Nucleus accumbens (tissue), 56 donors: ENCODE data around the gene NCEH1.
"Not testable (repeated sequence)": the region's sequence is repeated elsewhere in the genome, so short reads cannot be mapped to it uniquely, and the experiment has no call there.

Experiments used
- DNase-seq, 56 donors: peaks; one replicate each; lab custom pipeline; 2025; lab: John Stamatoyannopoulos, UW

NCEH1 gene

DNA sequence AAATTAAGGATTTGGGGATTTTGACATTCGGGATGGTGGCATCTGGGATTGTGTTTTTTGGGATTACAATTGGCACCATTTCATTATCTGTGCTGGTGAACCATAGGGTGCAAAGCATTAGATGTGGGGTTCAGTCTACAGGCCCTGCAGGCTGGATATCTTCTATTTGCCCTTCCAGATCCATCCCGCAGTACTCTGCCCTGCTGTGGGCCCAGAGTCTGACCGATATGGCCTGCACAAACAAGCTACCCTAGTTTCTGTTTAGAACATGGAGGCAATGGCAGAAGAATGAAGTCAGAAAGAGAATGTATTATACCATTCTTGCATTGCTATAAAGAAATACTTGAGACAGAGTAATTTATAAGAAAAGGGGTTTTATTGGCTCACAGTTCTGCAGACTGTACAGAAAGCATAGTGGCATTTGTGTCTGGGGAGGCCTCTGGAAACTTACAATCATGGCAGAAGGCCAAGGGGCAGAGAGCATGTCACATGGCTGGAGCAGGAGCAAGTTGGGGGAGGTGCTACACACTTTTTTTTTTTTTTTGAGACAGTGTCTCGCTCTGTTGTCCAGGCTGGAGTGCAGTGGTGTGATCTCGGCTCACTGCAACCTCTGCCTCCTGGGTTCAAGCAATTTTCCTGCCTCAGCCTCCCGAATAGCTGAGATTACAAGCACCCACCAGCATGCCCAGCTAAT is 93.7 kb downstream of the NCEH1 start:
- no peak for DNase-seq

DNA sequence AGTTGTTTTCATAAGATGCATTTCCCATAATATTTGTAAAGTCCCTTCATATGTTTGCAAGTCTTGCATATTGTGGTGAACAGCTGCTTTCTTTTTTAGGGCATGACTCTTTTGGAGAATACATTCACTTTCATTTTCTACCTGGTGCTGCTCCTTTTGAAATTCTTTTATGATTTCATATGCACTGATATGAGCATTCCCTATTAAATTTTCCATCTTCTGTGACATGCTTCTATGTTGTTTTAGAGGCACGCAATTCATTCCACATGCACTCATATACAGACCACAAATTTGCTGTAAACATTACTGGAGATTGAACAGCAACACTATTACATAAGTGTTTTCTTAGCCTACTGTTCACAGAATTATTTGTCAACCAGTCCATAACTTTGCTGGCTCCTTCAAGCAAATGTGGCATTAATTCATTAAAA is 94.8 kb downstream of the NCEH1 start:
- no peak for DNase-seq

DNA sequence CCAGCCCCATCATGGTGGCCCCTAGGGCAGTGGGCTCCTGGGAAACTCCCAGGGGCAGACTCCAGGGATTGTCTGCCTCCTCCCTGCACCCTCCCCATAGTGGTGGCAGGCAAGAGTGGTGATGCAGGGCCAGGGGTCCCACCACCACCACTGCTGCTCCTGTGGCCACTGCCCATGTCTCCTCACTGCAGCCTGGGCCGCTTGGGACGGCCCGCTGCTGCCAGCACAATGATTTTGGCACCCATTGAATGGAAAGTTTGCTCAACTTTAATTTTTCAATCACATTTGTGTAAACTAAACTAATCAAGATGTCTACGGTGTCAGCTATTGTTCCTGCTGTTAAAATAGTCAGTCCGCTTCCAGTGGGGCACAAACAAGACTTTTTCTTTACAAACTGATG is 95.6 kb downstream of the NCEH1 start:
- DNase-seq, result no peak

DNA sequence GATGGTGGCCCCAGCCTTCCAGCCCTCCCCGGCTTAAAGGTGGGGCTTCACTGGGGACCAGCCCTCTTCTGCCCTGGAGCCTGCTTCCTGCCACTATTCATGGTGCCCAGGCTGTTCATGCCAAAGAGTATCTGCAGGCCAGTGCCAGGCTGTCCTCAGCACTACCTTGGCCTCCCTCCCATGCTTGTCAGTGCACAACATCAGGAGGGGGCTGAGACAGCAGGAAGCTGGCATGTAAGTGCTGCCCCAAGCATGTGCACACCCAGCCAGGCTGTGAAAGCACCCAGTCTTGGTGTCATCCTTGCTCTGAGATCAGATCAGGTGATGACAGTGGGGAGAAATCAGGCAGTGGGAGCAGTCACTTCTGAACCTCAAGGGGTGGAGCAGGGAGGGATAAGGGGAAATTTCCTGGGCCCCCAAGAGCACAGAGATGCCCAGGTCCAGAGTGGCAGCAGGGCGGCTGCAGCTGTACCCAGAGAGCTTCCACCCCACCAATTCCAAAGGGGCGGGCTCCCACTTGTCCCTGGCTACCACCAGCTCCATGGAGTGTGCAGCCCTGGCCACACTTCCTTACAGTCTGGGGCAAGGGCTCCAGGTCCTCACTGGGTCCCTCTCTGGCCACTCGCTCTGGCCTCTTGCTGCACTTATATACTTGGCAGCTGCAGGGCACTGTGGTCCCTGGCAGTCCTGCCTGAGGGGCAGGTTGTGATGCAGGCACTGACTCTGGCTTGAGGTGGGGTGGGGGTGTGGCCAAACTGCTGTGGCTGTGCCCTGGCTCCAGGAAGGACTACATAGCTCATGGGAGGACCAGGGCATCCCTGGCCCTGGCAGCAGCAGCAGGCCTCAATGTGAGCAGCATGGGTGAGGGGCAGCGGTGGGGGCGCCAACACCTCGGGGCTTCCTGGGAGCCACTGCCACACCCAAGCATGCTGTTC is 96.3 kb downstream of the NCEH1 start:
- no peak for DNase-seq

DNA sequence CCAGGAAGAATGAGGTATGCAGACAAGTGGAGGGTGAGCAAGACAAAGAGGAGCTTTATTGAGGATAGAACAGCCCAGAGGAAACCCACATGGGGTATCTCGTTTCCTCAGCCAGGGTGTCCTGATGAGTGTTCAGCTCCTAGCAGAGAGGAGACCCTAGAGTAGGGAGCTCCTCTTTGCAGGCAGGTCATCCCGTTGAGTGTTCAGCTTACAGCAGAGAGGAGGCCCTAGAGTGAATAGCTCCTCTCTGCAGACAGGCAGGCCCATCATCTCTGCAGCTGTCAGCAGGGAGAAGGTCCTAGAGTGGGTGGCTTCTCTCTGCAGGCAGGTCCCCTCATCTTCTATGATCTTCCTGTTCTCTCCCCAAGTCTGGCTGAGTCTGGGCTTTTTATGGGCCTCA is 97.0 kb downstream of the NCEH1 start:
- DNase-seq, result no peak

DNA sequence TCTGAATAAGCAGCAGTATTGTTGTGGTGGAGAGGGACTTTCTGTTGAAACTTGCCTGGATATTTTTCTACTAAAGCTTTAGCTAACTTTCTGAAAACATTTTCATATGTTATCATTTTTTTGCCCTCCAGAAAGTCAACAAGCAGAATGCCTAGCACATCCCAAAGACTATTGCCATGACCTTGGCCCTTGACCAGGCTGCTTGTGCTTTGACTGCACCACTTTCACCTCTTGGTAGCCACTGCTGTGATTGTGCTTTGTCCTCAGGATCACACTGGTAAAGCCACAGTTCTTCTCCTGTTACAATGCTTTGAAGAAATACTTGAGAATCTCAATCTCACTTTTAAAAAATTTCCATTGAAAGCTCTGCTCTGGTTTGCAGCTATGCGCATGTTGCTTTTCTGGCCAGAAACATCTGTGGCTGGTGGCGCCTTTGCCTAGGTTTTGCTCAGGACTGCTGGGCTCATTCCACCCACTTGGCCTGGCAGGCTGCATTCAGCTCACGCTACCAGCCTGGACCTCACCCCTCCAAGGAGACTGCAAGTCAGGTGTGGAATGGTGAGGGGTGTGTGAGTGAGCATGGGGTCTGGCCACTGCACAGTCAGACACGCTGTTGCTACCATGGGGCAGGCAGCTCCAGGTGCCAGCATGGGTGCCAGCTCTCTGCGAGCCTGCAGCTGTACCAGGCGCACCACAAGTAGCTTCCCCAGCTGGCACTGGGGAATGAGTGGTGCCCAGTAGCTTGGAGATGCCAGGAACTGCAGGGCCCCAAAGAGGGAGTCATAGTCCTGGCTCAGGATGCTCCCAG is 97.8 kb downstream of the NCEH1 start:
- DNase-seq, result no peak

DNA sequence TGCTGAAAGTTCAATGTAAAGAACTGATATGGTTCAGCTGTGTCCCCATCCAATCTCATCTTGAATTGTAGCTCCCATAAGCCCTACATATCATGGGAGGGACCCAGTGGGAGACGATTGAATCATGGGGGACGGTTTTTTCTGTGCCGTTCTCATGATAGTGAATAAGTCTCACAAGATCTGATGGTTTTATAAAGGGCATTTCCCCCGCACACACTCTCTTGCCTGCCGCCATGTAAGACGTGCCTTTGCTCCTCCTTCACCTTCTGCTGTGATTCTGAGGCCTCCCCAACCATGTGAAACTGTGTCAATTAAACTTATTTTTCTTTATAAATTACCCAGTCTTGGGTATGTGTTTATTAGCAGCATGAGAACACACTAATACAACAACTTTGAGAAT is 101.1 kb downstream of the NCEH1 start:
- DNase-seq, result no peak

DNA sequence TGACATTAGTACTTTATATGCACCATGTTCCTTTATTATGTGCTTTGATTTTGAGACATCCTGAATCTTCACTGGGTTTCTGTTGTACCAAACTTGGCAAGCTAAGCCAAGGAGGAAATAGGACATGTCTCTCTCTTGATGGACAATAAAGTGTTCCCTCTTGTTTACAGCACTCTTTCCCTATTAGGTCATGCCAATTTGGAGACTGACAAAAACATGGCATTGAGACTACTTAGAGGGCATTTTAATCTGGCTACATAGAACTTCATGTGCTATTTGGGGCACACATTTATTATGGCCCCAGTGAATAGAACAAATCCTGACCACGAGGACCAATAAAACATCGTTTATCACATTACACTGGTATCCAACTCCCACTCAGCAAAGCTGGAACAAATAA is 102.3 kb downstream of the NCEH1 start:
- DNase-seq, result no peak

DNA sequence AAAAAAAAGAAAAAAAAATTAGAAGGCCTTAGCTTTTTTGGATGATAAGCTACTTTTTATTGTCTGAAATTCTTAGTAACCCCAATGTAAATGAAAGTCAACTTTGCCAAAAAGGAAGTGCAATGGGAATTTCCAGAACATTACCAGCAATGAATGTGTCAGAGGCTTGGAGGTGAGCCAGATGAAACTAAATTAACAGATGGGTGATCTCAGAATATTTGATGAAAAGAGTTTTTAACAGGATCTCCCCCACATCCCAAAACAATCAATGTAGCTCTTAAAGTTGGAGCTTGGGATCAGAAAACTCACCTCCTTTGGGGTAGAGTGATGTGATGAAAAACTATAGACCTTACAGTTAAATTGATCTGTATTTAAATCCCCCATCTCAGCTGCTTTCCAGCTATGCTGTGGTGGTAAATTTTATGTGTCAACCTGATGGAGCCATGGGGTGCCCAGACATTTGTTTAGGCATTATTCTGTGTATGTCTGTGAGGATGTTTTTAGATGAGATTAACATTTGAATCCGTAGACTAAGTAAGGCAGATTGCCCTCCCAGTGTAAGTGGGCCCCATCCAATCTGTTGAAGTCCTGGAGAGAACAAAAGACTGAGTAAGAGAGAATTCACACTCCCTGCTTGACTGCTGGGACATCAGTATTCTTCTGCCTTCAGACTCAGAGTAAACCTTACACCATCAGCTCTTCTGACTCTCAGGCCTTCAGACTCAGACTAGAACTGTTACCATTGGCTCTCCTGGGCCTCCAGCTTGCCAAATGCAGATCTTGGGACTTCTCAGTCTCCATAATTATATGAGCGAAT is 103.4 kb downstream of the NCEH1 start:
- no peak for DNase-seq

DNA sequence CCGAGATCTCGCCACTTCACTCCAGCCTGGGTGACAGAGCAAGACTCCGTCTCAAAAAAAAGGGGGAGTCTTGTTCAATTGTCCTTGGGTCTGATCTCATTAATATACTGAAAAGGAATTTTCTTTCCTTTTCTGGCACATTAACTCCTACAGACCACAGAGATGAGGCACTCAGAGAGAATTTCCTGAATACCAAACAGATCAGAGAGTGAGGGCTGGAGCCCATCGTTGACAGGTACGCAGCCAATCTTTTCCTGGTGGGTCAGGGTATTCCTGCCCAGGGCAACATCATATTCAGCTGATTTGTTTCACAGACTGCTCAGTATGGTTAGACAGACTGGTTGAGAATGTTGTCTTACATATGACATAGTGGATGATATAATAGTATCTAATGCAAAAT is 104.8 kb downstream of the NCEH1 start:
- DNase-seq, result no peak

DNA sequence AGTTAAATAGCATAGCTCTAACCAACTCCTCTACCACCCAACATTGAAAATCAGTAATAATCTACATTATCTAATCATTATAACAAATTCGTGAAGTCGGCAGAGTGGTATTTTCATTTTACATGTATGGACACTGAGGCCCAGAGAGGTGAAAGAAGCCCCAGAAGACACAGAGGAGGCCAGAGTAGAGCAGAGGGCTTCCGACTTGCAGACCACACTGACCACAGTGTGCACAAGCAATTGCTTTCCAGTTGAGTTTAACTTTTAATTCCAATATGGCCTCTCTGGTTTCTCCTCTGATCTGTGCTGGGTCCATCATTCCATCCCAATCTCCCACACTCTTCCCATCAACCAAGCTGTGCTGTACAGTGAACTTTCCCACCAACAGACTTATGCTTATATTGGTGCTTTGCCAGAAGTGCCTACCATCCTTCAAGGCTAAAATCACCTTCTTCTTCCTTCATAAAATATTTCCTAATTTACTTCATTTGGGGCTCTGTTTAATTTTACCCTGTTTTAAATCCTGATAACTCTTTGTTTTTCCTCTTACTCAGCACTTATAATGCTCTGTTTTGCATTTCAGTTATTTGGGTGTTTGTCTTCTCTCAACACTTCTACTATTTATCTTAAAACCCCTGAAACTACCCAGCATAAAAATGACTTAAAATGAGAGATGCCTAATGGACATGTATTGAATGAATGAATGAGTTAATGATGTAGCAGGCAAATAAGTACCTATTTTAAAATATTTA is 105.8 kb downstream of the NCEH1 start:
- DNase-seq, result no peak

DNA sequence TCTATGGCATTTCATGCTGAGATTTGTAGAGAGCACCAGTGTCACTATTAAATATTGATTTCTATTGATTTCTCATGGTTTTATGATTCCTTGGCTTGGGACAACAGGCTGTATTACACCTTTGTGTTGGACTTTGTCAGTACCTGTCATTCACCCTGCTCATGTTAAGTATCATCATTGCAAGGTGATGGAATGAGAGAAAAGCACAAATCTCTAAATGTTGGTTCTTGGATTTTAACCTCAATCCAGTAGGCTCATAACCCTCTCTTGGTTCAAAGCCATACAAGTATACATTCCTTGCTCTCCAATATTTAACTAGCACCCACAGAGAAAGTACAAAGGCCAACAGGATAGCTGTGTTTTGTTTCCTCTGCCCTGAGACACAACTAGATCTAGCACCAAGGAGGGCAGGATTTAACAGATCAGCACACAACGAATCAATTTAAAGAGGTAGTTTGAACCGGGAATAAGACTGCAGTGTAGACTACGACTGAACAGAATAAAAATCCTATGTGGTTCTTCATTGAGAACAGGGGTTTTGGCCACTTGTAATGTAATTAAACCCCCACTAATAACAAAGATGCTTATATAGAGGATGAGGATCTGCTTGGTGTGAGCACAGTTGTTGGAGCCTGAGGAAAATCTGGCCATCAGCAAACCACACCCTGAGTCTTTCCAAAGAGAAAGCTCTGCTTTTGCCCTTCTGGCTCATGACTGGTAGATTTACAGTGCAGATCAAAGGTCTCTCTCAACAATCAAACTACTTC is 109.6 kb downstream of the NCEH1 start:
- no peak for DNase-seq

DNA sequence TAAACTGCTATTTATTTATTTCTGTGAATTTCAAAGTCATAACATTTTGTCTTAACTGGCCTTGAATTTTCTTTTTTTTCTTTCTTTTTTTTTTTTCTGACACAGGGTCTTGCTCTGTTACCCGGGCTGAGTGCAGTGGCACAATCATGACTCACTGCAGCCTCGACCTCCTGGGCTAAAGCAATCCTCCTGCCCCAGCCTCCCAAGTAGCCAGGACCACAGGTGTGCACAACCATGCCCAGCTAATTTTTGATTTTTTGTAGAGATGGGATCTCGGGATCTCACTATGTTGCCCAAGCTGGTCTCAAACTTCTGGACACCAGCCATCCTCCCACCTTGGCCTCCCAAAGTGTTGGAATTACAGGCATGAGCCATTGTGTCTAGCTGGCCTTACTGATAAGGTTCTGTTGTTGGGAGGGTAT is 110.2 kb downstream of the NCEH1 start:
- no peak for DNase-seq

DNA sequence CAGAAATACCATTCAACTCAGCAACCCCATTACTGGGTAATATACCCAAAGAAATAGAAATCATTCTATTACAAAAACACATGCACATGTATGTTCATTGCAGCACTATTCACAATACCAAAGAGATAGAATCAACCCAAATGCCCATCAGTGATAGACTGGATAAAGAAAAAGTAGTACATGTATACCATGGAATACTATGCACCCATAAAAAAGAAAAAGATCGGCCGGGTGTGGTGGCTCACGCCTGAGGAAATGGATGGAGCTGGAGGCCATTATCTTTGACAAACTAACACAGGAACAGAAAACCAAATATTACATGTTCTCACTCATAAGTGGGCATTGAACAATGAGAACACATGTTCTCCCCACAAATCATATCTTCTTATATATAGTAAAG is 112.0 kb downstream of the NCEH1 start:
- DNase-seq, result no peak

DNA sequence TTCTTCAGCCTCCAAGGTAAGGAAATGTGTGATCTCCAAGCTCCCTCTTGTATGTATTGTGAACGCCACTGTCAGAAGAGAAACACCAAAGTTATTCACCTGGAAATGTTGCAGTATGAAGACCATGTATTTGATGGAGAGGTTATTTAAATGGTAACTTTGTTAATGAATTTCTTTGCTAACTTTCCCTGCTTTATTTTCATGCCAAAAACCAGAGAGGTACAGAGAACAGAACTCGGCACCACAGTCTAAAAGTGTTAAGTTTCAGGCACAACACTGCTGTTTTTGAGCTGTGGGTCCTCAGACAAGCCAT is 114.5 kb downstream of the NCEH1 start:
- no peak for DNase-seq

DNA sequence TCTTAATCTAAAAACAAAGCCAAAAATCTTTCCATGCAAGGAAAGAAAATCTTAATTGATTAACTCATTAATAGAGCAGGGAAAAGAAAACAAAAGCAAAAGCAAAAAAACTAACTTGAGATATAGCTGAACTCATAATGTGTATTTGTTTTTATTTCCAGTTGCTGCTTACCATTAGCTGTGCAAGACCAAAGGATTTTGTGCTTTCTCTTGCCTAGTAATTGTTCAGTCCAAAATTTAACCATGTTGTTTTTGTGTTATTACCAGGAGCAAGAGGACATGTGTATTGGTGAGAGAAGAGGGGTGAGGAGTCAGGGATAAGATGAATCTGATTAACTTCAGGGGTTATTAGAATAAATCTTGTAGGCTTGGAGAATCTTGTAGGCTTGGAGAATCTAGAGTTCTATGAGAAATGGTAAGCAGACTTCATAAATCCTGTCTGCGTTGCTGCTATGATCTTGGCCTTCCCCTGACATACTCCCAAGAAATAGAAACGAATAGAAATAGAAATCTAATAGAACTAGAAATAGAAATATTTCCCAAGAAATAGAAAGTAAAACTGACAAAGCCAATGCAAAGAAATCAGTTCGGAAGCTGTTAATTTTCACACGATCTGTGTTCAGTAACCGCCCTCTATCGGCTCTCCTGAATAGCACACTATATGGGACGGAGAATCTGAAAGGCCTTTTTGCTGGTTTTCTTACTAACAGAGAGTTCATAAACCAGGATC is 115.0 kb downstream of the NCEH1 start:
- peak in 3 of 56 donors; percentile 1 to 14 (median 3) for DNase-seq

DNA sequence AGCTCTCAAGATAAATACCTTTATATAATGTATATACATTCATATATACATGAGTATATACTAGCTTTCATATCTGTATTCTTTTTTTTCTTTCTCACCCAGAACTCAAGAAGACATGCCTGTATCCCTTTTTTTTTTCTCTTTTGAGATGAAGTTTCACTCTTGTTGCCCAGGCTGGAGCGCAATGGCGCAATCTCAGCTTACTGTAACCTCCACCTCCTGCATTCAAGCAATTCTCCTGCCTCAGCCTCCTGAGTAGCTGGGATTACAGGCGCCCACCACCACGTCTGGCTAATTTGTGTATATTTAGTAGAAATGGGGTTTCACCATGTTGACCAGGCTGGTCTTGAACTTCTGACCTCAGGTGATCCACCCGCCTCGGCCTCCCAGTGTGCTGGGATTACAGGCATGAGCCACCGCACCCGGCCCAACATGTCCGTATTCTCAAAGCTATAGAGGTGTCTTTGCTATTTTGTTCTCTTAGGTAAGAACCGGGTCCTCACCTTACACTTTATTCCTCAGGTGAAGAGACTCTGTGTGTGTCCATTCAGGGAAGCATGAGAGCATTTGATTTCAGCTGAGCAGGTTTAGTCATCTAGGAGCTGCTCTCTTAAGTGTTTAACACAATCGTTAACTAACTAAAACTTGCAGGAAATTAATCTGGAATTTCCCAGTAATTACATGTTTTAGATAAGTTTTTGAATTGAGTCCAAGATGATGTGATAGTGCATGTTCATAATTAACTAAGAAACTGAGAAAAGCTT is 115.8 kb downstream of the NCEH1 start:
- DNase-seq, result not testable (repeated sequence)
